GM12892 (cell line): ENCODE data around the gene FOXD2.

ENCODE experiments used
- DNase-seq: peaks from one replicate; pipeline ENCODE4 v3.0.0; 2011; ENCODE audit not compliant: insufficient read length
- FAIRE-seq: peaks from 2 replicates; lab custom pipeline; 2011; peaks lifted over from hg19 to GRCh38; lab: Jason Lieb, UNC
- POLR2A ChIP-seq: IDR thresholded peaks from 2 replicates; pipeline ENCODE4 v1.6.1; 2011; ENCODE audit warnings: low read depth, low read length, control low read depth
- POLR2AphosphoS5 ChIP-seq: IDR thresholded peaks from 2 replicates; pipeline ENCODE4 v1.6.1; 2011; ENCODE audit warnings: low read depth, low read length, control low read depth
- TAF1 ChIP-seq: IDR thresholded peaks from 2 replicates; pipeline ENCODE4 v1.6.1; 2011; ENCODE audit warnings: low read depth, mild to moderate bottlenecking, control low read depth, low read length, borderline replicate concordance

FOXD2 gene

DNA sequence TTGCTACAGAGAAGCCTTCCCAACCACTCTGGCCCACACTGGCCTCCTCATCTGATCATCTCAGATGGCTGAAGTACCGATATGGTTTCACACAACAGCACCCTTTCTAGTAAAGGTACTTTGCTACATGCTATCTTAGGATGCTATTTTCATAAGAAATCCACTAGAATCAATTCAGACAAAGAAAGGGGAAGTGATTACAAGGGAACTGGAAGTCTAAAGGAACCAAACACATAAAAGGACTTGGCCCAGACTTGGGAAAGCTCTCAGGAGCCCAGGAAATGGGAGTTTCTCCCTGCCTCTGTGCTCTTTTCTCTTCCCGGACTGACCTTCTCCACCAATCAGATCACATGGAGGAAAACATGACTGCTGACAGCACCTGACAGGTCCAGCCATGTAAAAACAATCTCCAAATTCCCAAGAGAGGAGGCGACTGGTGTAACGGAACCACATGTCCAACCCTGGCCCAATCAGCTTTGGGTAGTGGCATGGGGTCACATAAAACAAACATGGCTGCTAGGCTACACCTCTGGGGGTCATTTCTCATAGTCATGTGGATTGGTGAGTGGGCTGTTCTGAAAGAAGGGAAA lies 34.4 kb upstream of the FOXD2 start:
- DNase-seq (no peak), FAIRE-seq (no peak)
- no peak for TF ChIP-seq POLR2AphosphoS5

- FAIRE-seq: no peak
- DNase-seq: no peak
- TF ChIP-seq TAF1 (no peak), POLR2AphosphoS5 (no peak), POLR2A (no peak)
Observed at GRCh38 chr1:47405697-47406096, 32.1 kb upstream of the FOXD2 start.

- no peak for FAIRE-seq
- no peak for TF ChIP-seq POLR2AphosphoS5
- no peak for TF ChIP-seq TAF1
- DNase-seq: no peak
Observed at GRCh38 chr1:47406966-47407365, 30.9 kb upstream of the FOXD2 start.

DNA sequence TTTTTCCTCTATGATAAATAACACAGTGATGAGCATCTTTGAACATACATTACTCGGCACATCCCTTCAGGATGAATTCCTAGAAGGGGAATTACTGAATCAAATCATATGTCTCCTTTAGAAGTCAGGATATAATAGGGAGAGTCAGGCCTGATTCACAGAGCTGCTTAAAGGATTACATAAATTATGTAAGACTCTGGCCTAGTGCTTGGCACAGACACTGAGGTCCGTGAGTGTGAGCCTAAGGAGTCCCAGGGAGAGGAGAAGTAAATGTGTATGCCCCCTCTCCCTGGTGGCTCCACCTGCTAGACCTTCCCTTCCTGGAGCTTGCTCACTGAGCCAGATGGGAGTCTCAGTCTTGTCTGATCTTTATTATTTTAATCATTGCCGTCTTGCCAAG lies 30.4 kb upstream of the FOXD2 start:
- no peak for DNase-seq
- TF ChIP-seq POLR2A (no peak), TAF1 (no peak), POLR2AphosphoS5 (no peak)
- FAIRE-seq: no peak

DNA sequence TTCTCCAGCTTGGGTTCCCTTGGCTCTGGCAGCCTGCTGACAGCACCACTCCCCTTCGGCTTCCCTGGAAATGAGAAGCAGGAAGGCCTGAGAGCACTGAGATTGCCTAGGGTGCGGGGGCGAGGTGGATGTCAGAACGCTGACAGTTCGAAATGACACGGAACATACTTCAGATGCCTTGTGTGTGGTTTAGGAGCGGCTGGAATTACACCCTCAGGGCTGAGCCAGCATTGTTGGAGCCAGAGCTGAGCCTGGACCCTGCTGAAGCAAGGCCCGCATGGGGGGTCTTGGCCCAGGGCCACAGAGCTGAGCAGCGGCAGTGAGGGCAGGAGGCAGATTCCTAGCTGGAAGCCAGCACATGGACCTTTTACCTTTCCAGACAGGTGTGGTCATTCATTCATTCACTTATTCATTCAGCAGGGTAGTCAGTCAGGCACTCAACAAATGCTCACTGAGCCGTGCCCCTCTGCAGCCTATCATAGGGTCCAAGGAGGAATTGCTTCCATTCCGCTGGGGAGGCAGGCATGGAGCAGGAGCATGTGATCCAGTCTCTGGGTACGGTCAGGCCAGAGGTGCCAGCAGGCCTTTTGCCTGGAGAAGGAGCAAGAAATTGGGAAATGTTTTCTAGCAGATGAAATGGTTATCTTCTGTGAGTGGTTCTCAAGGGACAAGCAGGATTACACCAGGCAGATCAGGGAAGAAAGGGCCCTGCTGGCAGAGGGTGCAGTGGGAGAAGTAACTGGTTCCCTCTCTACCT lies 28.4 kb upstream of the FOXD2 start:
- DNase-seq (no peak), FAIRE-seq (no peak)
- no peak for TF ChIP-seq TAF1
- TF ChIP-seq POLR2AphosphoS5: no peak
- TF ChIP-seq POLR2A: no peak

GRCh38 chr1:47410068-47410455 lies 27.8 kb upstream of the FOXD2 start:
- DNase-seq (no peak), FAIRE-seq (no peak)
- TF ChIP-seq POLR2AphosphoS5: no peak
- no peak for TF ChIP-seq TAF1
- no peak for TF ChIP-seq POLR2A

- FAIRE-seq: no peak
- TF ChIP-seq POLR2AphosphoS5: no peak
- DNase-seq: no peak
Observed at GRCh38 chr1:47411436-47411835, 26.4 kb upstream of the FOXD2 start.

- TF ChIP-seq POLR2A (no peak), TAF1 (no peak), POLR2AphosphoS5 (no peak)
- DNase-seq (no peak), FAIRE-seq (no peak)
Observed at GRCh38 chr1:47412437-47412836, 25.4 kb upstream of the FOXD2 start.

GRCh38 chr1:47415728-47416318 lies 22.0 kb upstream of the FOXD2 start, which contains the start of gene FOXE3:
Gene FOXE3, plus strand, starts transcription at chr1:47416285. Its CDS starts 31 bp downstream, at chr1:47416316.
- FAIRE-seq: no peak
- DNase-seq: no peak
- no peak for TF ChIP-seq POLR2AphosphoS5
- no peak for TF ChIP-seq POLR2A
- no peak for TF ChIP-seq TAF1

- TF ChIP-seq POLR2A: no peak
- no peak for TF ChIP-seq POLR2AphosphoS5
- TF ChIP-seq TAF1: no peak
- DNase-seq (no peak), FAIRE-seq (no peak)
Observed at GRCh38 chr1:47416319-47417169, 21.3 kb upstream of the FOXD2 start.
